NCI-H2196 treated with DMSO at 0.1 percent for 48 hours (cell line): ENCODE measurements around the gene NCKAP5L.

Source experiments
- DNase-seq: peaks from one replicate; lab custom pipeline; 2025; ENCODE audit not compliant: unreplicated experiment; lab: John Stamatoyannopoulos, UW

NCKAP5L gene

GRCh38 chr12:49824895-49825294, 3.3 kb downstream of the NCKAP5L start:
- no peak for DNase-seq

- DNase-seq, result no peak
Measured at GRCh38 chr12:49824416-49824815, 3.8 kb downstream of the NCKAP5L start.

GRCh38 chr12:49823951-49824350, 4.3 kb downstream of the NCKAP5L start:
- no peak for DNase-seq

GRCh38 chr12:49823350-49823749, 4.9 kb downstream of the NCKAP5L start:
- no peak for DNase-seq

- no peak for DNase-seq
Measured at GRCh38 chr12:49821373-49822287, 6.6 kb downstream of the NCKAP5L start.

GRCh38 chr12:49819786-49820185, 8.4 kb downstream of the NCKAP5L start:
- DNase-seq, result no peak

- DNase-seq, result no peak
Measured at GRCh38 chr12:49818241-49818895, 9.8 kb downstream of the NCKAP5L start.

GRCh38 chr12:49813131-49813530, 15.1 kb downstream of the NCKAP5L start:
- DNase-seq, result no peak

- no peak for DNase-seq
Measured at GRCh38 chr12:49811961-49812401, 16.2 kb downstream of the NCKAP5L start.

GRCh38 chr12:49811136-49811535, 17.1 kb downstream of the NCKAP5L start:
- DNase-seq, result no peak

- DNase-seq, result no peak
Measured at GRCh38 chr12:49809906-49810389, 18.3 kb downstream of the NCKAP5L start.

GRCh38 chr12:49809381-49809905, 18.8 kb downstream of the NCKAP5L start:
- DNase-seq, result no peak

GRCh38 chr12:49808686-49809380, 19.4 kb downstream of the NCKAP5L start:
- DNase-seq, result no peak

- no peak for DNase-seq
Measured at GRCh38 chr12:49807991-49808580, 20.1 kb downstream of the NCKAP5L start.

GRCh38 chr12:49806877-49807276, 21.3 kb downstream of the NCKAP5L start:
- DNase-seq, result no peak

GRCh38 chr12:49806321-49806813, 21.8 kb downstream of the NCKAP5L start:
- no peak for DNase-seq

- DNase-seq, result no peak
Measured at GRCh38 chr12:49805409-49805808, 22.8 kb downstream of the NCKAP5L start.

- no peak for DNase-seq
Measured at GRCh38 chr12:49804821-49805220, 23.4 kb downstream of the NCKAP5L start.

- no peak for DNase-seq
Measured at GRCh38 chr12:49803693-49804450, 24.3 kb downstream of the NCKAP5L start.
